GM19395 (cell line): ENCODE measurements around the gene ANXA3.
"Not testable (repeated sequence)": the region's sequence is repeated elsewhere in the genome, so short reads cannot be mapped to it uniquely, and the experiment has no call there.

ENCODE experiments used
- ATAC-seq: cut with Tn5 transposase; IDR thresholded peaks from one replicate; pipeline ENCODE4 v1.9.1; 2021; ENCODE audit warnings: mild to moderate bottlenecking, moderate library complexity; ENCODE audit not compliant: unreplicated experiment

Gene ANXA3

DNA sequence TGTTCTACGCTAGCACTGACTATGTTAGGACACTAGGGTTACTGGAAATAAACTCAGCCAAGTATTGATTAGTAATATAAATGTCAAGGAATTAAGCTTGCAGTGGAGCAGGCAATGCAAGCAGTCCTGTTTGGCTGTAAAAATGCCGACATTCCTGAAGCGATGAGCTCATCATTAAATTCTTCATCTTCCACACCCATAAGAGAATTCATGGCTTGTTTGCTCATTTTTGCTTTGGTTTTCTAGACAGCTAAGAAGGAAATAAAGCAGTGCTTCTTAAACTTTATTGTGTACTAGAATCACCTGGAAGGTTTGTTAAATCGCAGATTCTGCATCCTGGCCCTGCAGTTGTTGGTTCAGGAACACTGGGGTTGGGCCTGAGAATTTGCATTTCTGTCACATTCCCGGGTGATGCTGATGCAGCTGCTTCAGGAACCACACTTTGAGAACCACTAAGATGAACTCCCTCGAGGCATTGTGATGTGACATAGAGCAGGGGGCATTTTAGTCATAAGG, 17.8 kb downstream of the ANXA3 start:
- no peak for ATAC-seq

DNA sequence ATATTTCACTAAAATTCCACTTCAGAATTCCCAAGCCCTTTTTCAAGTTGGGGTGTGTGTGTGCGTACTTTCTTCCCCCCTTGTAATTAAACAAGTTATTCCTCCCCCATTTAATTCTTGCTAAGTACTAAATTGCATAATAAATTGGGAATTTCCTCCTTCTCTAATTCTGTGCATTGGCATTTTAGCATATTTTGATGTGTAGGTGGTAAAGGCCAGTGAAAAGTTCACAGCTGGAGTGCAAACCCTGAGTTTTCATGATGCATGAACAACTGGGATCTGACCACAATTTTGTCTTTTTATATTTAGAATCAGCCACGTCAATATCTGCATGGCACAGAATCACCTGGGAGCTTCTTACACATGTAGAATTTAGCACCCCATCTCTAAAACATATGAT, 18.5 kb downstream of the ANXA3 start:
- no peak for ATAC-seq

DNA sequence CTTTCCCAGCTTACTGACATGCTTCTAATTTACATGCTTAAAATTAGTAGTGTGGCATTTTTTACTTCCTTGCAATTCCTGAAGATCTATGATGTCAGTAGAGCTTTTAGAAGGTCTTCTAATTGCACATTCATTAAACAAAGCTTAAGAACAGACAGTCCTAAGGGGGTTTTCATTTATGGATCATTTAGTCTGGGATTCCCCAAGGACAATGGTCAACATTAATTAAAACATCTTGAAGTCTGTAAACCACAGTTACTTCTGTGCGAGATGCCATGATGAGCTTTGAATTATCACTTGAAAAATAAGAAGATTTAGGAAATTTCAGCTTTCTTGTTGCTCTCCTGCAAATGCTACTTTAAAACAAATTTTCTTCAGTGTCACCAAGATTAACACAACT, 20.2 kb downstream of the ANXA3 start:
- ATAC-seq: no peak

DNA sequence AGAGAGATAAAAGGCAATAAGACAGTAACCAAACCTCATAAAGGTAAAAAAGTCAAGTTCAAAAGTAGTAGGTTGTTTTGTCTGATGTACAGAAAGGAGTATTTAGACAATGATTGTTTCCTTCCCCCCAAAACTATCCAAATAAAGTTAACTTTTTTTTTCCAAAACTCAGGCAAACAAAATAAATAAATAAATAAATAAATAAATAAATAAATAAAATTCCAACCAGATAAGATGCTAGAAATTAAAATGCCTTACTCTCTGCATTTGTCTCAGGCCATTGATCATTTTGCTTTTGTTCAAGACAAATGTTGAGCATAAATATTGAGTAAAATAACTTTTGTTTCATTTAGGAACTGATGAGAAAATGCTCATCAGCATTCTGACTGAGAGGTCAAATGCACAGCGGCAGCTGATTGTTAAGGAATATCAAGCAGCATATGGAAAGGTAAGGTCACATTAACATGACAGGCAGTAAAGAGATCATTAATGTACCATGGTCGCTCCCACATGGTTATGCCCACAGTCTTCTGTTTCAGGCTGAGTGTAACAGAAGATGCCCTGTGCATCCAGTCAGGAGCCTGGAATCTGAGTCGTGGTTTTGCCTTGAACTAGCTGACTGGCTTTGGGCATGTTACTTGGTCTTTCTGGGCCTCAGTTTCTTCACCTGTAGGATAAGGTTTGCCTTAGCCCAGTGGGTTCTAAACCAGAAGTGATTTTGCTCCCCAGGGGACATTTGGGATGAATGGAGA, 27.3 kb downstream of the ANXA3 start:
- no peak for ATAC-seq

DNA sequence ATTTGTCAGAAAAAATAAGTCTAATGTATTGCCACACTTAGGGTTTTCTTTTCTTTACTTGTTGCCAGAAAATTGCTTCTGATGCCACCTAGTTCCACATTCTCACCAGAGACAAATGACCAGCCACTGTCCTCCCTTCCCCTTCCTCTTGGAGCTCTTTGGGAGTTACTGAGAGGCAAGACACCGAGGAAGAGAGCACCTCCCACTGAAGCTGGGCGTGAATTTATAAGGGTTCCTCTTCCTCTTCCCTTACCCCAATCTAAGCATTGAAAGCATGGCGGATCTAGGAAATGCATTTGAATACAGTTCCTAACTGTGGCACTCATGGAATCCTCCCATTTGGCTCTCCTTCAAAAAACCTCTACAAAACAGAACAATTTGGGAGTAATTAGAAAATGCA, 30.0 kb downstream of the ANXA3 start:
- ATAC-seq: no peak

DNA sequence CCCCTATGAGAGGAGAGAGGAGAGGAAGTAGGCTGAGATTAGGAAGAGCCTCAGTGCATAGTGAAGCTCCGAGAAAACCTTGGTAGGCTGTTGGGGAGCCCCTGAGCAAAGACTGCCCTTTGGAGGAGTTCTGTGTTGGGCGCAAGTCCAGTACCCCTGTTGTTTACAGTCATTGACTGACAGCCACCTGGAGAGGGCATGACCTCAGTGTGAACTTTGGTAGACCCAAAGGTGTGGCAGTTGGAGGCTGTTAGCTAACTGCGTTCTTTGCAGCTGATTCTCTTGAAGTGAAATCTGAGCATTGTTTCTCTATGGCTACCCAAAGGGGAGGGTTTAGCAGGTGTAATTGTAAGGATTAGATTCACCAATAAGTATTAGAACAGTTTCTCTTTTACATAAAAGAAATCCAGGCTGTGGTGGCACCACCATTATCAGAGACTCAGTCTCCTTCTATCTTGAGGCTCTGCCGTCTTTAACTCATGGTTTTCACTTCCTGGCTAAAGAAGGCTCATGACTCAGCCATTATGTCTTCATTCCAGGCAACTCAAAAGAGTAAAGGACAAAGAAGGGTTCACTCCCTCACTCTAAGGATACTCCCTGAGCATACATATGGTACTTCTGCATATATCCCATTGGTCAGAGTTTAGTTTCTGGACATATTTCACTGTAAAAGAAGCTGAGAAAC, 33.4 kb downstream of the ANXA3 start:
- no peak for ATAC-seq

DNA sequence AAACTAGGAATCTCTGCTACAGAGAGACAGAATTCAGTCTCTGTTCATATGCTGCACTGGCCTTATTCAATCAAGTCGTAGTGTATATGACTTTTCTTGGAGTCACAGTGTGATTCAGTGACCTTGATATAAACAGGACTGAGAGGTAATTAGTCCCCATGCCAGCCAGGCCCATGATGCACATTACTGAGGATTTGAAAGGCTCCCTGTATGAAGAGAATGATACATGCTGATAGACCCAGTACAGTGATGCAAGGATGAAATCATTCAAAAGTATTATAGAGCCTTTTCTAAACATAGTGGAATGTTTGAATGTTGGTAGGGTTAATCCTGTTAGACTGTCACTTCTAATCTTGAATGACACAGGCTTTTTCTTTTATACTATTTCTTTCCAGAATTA, 34.1 kb downstream of the ANXA3 start:
- ATAC-seq: no peak

DNA sequence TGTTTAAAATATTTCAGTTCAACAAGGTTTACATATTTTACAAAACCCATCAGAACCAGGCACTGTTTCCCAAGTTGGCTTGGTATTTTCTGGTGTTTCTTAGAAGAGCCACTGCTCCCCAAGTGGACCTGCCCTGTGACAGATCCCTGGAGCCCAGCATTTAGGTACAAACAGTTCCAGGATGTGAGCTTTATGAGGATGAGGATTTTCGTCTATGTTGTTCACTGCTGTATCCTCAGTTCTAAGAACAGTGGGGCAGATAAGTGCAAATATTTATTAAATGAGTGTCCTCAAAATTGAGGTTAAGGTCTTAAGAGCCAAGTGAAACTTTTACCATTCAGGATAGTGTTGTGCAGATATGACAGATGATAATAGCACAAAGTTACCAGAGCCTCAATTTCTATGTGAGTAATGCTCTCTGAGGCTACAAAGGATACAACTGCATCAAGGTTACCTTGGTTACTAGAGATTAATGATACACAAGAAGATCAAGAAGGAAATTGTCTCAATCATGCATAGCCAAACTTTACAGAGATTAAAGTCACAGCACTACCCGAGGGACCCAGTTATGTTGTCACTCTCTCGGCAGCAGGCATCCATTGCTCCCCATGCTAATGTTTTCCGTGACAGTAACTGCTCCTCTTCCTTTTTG, 37.5 kb downstream of the ANXA3 start:
- ATAC-seq: no peak

DNA sequence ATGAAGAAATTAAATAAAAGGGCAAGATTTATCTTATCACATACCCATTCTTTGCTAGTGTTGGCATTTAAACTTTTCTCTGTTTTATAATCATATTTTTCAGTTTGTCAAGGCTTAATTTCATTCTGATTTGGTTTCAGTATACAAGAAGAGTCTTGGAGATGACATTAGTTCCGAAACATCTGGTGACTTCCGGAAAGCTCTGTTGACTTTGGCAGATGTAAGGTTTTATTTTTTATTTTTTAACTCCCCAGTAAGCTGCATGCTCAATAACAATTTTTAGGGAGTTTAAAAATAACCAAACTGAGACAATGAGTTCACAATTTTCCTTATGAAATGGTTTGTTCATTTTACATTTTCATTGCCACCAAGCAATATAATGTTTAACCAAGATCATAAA, 39.8 kb downstream of the ANXA3 start:
- no peak for ATAC-seq

DNA sequence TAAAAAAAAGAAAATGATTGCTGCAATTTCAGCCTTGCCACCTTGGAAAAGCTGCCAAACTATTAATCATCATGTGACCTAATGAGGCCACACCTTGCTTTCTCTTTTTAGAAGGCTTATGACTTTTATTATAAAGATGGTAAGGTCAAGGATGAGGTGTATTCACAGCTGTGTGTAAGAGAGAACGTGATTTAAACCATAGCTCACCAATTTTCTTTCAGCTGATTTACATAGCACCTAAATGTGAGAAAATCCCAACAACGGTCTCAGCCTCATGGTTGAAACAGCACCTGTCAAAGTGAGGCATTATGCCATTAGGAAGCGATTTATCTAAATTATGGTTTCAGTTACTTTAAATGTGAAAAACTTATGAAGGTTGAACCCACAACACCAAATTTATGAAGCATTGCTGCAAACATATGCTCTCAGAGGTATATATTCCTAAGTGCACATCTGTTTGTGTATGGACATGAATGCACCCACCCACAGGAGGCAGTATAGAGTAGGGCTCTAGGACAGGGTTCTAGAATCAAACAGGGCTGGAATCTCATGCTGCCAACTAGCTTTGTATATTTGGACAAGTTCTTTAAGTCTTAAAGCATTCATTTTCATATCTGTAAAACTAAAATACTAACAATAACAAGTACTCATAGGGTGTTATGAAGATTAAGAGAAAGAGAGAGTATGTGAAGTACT, 40.7 kb downstream of the ANXA3 start:
- peak; percentile 67 for ATAC-seq

DNA sequence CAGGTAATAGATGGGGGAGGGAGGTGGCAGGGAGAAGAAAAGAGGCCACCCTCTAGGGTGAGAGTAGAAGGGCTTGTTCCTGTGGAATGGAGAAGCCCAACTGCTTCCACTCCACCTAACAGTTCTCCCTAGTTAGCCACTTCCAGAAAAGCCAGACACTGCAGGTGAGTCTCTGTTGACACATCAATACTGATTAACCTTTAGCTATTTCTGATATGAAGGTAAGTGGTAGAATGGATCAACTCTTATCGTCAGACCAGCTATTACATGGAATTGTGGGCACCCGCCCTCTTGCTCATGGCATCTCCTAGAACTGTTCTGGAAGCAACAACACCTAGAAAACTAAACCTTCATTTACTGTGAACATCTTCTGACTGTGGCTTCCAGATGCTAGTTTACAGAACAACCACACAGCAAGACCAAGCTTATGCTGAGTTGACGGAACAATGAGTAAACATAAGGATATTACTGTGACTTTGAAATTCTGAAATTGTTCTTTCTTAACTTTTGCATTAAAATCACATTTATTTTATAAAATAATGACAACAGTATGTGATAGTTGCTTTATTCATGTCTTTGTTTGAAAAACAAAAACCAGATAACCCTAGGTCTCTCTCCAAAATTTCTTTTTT, 44.7 kb downstream of the ANXA3 start:
- no peak for ATAC-seq

DNA sequence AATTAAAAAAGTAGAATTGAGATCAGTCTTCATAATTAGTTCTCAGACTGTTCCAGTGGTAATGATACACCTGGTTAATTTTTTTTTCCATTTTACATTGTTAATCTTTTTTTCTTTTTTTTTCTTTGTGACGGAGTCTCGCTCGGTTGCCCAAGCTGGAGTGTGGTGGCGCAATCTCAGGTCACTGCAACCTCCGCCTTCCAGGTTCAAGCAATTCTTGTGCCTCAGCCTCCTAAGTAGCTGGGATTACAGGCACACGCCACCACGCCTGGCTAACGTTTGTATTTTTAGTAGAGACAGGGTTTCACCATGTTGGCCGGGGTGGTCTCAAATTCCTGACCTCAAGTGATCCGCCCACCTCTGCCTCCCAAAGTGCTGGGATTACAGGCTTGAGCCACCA, 46.9 kb downstream of the ANXA3 start:
- ATAC-seq: not testable (repeated sequence)

DNA sequence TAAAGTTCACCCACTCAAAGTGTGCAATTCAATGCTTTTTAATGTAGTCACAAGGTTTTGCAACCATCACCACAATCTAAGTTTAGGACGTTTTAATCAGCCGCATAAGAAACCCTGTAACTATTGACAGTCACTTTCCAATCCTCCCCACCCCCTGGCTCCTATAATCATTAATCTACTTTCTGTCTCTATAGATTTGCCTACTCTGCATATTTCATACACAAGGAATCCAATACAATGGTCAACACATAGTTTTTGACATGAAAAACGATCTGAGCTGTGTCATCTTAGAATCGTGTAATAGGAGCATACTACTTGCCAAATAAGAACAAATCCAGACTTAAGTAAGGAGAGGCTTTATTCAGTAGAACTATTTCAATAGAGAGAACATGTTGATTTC, 47.6 kb downstream of the ANXA3 start:
- no peak for ATAC-seq

DNA sequence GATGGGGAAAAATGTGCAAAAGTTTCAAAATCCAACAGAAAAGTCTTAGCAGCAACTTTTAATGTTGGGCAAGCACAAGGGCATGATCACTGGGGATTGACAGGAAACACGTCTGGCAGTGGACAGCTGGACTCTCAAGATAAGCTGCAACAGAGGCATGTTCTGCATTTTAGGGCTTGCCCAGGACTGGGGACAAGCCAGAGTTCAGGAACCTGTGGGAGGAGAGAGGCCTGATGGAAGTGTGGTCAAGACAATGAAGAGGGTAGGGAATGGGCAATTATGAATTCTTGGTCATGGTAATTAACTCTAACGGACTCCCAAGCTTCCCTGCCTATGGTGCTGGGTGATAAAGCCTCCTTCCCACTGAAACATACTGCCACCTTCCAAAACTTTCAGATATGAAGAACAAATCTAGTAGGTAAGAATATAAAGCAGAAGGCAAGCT, 48.4 kb downstream of the ANXA3 start:
- ATAC-seq: no peak

DNA sequence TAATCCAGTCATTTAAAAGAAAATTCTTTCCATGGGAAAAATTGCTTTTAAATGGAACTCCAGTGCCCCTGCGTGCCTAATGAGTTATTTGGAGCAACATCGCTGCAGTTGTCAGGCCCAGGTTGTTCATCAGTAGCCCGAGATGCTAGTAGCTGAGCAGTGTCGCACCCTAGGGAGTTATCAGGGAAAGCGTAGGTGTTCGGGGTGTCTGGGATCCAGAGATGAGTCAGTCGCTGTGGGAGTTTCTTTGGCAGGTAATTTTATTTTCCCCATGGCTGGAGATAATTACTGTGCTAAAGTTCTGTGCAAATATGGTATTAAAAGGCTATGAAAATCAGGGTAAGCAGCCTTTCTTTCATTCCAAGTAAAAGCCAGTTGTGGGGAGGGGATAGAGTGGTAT, 49.4 kb downstream of the ANXA3 start:
- peak; percentile 81 for ATAC-seq

DNA sequence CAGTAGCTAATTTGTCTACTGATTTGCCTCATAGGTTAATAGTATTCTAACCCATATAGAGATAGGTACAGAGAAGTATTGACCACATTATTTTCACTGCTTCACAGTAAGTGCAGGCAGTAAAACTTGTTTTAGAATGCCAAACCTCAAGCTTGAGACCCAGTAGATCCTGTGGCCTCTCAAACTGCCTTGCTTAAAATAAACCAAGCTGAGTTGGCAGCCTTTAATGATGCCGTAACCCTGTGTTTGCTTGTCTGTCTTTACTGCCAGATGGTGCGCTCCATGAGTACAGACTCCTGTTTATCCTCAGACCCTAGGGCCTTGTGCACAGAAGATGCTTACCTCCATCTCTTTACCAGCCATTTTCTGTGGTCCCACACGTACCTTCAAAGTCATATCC, 50.8 kb downstream of the ANXA3 start:
- no peak for ATAC-seq

DNA sequence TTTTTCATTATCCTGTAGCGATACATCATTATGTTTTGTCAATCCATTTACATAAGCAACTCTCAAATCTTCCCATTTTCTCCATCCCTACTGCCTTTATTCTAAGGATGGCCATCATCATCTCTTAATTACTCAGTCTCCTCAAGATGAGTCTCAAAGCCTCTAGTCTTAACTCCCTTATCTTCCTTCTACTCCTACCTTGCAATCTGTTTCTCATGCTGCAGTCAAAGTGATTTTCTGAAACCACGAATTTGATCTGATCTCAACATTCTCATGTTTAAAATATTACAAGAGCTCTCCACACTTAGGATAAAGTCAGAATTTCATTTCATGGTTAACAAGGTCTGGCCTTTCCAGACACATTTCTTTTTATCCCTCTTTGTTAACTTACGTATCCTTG, 51.8 kb downstream of the ANXA3 start:
- no peak for ATAC-seq

DNA sequence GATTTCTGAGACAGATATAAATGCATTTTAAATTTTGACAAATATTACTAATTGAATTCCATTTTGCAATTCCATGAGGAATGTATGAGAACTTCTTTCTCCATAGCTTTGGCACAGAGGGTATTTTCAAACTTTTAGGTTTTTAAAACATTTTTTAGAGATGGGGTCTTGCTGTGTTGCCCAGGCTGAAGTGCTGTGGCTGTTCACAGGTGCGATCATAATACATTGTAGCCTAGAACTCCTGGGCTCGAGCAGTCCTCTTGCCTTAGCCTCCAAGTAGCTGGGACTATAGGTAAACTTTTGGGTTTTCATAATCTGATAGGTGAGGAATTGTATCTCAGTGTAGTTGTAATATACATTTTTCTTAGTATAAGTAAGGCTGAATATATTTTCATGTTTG, 53.4 kb downstream of the ANXA3 start:
- ATAC-seq: no peak

DNA sequence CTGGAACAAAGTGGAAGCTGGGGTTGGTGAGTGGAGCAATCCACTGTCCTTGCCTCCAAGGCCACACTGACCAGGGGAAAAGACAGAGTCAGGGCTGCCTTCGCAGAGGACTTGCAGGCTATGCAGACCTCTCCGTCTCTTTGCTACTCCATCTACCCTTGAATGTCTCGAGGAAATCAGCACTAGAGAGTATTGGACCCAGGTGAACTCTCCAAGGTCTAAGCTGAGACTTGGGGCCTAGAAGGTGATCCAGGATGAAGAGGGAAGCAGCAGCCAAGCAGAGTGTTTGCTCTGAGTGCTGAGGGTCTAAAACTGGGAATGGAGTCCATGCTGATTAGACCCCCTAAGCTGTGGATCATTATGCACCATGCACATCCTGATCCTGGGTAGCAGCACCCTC, 54.5 kb downstream of the ANXA3 start:
- ATAC-seq: no peak

DNA sequence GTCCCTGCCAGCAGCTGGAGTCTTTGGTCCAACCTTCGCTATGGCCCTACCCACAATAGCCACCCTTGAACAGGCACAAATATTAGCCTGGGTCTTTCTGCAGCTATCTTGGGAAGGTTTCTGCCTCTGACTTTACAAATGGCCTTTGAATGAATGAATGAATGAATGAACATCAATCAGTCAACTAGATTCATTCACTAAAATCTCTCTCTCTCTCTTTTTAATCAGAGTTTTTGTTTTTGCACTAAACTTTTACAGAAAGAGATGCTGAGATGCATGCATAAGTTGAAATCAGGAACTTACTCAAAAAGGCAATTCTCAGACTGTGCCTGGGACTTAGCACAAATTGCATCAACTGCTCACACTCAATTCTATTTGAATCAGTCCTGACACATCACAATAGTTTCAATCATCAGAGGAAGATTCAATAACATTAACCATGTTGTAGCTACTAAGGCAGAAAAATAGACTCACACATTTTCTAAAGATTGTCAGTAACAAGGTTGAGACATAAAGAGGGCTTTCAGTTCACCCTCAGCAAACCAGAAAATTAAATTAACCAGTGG, 55.0 kb downstream of the ANXA3 start:
- no peak for ATAC-seq

DNA sequence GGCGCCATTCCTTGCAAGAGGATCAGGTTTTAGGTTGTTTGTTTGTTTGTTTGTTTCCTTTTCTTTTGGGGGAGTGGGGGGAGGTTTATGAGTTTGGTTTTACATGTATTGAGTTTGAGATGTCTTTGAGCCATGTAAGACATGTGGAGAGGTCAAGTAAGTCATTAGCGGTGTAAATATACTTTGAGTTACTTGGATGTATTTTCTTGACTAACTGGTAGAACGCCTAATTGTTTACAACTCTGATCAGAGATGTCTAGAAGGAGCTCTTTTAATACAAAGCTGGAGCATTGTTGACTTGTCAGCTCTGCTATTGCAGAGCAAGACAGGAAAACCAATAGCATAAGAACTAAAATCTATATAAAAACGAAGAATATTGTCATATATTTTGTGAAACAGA, 57.1 kb downstream of the ANXA3 start:
- ATAC-seq: no peak
